GM21515 (cell line): ENCODE data around the gene LRP1-AS.

Experiments used
- ATAC-seq: cut with Tn5 transposase; IDR thresholded peaks from one replicate; pipeline ENCODE4 v1.9.1; 2021; ENCODE audit not compliant: unreplicated experiment

LRP1-AS gene

DNA sequence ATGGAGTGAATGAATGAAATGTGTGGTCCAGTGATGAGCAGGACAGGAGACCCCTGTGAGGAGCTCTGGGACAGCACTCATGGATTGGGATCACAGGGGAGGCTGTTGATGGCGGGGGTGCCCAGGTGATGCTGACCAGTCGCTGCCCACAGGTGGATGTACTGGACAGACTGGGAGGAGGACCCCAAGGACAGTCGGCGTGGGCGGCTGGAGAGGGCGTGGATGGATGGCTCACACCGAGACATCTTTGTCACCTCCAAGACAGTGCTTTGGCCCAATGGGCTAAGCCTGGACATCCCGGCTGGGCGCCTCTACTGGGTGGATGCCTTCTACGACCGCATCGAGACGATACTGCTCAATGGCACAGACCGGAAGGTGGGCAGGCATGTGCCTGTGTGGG lies 13.3 kb upstream of the LRP1-AS start:
- no peak for ATAC-seq

DNA sequence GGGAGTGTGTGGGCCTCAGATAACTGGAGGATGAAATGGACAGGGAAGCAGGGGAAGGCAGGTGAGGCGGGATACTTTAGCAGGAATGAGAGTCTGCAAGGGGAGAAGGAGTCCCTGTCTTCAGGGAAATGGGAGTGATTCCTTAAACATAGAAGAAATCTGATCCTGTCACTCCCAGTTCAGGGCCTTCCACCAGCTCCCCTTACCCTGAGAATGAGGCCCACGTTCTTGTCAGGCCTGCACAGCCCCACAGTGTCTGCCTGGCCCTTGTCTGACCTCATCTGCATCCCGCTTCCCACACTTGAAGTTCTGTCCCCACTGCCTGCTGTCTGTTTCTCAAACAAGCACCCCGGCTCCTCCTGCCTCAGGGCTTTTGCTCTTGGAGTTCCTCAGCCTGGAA lies 12.6 kb upstream of the LRP1-AS start:
- no peak for ATAC-seq

DNA sequence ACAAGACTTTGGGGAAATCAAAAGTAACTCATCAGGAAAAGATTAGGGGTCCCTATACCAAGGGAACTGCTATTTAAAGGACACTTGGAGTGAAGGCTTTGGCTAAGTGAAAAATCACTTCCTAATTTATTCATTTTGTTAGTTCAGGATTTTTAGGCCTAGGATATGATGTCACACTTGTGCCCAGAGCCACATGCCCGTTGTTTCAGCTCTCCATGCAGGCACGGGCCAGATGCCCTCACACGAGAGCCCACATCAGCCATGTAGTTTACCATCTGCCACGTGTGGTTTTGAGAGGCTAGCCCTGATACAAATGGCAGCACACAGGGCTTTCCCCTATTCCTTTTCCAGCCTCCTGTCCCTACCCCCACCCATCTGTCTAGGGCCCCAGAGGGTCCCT lies 11.9 kb upstream of the LRP1-AS start:
- ATAC-seq = no peak

DNA sequence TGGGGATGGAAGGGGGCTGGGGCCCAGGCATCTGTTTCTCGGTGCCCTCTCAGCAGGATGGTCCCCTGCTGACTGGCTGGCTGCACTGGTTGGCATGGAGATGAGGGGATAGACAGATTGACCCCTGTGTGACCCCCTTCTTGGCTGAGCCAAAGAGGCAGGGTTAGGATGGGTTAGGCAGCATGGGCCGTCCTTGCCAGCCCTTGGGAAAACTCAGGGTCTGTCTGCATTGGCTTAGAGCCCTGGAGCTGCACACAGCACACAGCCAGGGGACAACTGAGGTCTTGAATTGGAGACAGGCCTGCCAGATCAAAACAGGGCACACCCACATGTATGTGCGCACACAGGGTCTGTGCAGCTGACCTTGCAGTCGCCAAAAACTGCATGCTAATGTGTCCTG lies 11.2 kb upstream of the LRP1-AS start:
- no peak for ATAC-seq

DNA sequence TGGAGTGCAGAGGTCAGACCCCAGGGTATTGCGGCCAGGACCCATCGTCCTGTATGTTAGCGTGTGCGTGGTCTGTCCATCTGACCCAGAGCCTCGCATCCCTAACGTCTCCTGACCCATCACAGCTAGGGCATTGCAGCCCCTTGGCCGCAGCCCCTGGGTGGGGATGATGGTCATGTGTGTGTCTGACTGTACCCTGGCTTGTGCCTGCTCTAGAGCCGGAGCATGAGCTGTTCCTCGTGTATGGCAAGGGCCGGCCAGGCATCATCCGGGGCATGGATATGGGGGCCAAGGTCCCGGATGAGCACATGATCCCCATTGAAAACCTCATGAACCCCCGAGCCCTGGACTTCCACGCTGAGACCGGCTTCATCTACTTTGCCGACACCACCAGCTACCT lies 10.8 kb upstream of the LRP1-AS start:
- no peak for ATAC-seq

DNA sequence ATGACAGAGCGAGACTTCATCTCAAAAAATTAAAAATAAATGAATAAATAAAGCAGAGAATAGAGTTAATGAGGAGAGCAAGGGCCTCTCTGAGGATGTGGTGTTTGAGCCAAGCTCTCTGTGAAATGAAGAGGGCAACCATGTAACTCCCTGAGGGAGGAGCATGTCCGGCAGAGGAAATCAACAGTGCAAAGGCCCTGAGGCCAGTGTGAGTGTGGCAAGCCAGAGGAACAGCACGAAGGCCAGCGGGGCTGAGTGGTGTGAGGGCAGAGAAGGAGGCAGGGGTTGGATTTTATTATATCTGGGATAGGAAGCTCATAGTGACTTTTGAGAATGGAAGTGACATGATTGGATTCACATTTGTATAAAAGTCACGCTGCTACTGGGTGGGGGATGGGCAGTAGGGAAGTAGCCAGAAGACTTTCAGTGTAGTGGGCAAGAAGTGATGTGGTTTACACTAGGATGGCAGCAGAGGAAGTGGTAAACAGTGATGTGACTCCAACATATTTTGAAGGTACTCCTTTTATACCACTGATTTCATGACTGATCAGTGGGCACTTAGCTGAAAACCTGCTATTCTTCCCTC lies 10.3 kb upstream of the LRP1-AS start:
- ATAC-seq = no peak

DNA sequence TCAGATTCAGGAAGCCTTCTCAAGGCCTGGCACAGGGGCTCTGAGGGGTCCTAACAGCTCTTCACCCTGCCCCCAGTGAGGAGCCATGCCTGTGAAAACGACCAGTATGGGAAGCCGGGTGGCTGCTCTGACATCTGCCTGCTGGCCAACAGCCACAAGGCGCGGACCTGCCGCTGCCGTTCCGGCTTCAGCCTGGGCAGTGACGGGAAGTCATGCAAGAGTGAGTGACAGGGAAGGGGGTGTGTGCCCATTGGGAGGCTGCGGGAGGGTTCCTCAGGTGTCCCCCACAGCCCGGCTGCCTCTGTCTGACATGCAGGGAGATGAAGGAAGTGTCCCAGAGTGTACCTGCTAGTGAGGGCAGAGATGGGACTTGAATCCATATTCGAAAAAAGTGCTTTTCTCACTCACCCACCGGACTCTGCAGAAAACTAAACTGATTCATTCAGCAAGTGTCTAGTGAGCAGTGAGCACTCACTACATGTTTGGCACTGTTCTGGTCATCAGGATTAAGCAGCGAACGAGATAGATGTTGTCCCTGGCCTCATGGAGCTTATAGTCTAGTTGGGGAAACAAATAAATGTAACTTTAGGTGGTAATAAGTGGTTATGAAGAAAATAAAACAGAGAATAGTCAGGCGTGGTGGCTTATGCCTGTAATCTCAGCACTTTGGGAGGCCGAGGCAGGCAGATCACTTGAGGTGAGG lies 9.4 kb upstream of the LRP1-AS start:
- ATAC-seq = no peak

DNA sequence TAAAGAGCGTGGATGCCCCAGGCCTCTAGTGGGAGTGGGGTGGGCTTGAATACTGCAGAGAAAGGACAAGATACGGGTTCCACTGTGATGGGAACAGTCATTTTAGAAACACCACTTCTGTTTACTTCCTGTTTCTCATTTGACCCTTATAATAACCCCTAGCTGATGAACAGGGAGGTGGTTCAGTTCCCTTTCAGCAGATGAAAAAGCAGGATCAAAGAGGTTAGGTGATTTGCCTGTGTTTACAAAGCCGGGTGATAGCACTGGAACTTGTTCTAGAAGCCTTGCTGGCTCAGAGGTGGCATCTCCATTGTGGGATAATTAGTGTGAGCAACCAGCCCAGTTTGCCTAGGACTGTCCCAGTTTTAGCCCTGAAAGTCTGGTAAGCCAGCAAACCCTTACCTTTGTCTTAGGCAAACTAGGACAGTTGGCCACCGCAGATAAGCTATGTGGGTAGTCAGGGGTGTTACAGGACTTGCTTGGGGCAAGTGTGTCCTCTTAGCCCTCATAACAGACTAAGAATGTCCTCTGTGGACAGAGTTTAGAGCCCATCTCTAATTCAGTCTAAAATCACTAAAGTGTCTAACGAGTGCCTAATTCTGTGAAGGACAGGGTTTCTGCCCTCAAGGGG lies 7.5 kb upstream of the LRP1-AS start:
- no peak for ATAC-seq

DNA sequence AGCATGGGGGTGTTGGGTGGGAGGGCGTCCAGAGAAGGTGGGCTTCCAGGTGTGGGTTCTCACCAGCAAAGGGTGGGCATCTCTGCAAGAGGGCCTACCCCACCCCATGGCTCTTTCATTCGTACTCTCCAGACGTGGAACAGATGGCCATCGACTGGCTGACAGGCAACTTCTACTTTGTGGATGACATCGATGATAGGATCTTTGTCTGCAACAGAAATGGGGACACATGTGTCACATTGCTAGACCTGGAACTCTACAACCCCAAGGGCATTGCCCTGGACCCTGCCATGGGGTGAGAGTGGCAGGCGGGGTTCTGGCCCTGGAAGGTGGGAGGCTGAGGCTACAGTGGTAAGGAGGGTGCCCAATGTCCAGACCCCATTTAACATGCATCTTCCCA lies 6.7 kb upstream of the LRP1-AS start:
- ATAC-seq = no peak

DNA sequence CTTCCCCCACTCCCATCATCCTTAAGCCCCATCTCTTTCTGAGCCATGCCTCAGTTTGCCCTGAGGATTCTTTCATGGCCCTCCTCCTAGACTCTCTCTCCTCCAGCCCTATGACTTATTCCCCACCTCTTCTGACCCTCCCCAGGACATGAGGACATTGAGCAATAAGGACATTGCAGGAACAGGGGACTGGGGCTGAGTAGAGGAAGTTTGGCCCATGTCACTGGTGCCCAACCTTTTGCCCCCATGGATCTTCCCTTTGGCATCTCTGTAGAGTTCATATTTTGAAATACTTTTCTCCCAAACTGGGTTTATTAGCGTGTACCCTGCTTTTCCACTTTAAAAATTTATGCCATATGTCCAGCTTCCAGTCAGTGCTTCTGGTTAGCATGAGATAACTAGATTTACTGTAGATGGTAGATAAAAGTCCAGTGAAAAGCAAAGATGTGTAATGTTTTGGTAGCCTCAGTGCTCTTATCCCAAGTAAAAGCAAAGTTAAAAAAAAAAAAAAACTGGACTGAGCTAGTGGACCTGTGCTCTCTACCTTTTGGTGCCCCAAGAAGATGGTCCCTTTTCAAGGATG lies 6.1 kb upstream of the LRP1-AS start:
- ATAC-seq = no peak

DNA sequence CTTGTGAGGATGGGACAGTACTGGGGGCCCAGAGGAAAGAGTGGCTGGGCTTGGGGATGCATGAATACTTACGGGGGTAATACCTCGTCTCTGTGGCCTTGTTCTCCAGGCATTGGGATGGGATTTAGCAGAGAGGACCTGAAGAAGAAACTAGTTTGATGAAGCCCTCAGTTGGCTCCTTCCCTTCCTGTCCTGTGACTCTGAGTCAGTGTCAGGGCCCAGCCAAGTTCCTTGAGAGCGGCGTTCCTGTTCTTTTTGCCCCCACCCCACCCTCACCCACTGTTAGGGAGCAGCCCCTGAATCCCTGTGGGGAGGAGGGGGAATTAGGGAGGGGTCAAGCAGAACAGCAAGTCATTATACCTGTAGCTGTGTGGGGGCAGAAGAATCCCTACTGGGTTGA lies 5.2 kb upstream of the LRP1-AS start:
- ATAC-seq = no peak

DNA sequence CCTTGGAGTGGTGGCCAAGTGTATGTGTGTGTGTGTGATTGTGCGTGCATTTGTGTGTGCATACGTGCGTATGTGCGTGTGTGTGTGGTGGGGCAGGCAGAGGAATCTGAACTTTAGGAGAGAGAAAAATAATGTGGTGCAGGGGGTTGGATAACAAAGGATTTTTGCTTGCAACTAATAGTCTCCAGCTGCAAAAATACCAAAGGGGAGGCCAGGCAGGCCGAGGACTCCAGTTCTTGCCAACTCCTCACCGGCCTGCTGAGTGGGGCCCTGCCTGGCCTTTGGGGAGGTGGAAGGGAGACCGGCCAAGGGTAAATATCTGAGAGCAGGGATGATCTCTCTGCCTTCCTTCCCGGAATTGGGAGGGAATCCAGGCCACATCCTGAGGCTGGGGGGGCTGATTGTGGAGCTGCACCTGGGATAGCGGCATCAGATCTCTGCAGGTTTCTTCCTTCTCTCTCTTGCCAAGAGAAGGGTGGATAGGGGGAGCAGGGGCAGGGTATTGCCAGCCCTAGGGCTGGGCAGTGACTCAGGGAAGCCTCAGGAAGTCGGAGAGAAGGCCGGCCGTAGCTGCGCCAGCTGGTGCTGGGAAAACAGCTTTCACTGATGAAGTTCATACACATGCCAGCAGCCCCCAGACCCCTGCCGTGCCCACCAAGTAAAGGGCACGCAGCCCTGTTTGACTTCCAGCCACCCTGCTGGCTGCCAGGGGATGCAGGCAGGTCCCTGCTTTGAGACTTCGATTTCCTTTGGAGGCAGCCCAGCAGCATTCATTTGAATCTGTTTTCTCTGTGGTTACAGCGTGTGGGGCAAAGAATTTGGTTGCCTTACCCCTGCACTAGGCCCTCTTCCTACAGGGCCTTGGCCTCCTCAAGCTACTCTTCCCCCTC lies 4.6 kb upstream of the LRP1-AS start:
- ATAC-seq = no peak

DNA sequence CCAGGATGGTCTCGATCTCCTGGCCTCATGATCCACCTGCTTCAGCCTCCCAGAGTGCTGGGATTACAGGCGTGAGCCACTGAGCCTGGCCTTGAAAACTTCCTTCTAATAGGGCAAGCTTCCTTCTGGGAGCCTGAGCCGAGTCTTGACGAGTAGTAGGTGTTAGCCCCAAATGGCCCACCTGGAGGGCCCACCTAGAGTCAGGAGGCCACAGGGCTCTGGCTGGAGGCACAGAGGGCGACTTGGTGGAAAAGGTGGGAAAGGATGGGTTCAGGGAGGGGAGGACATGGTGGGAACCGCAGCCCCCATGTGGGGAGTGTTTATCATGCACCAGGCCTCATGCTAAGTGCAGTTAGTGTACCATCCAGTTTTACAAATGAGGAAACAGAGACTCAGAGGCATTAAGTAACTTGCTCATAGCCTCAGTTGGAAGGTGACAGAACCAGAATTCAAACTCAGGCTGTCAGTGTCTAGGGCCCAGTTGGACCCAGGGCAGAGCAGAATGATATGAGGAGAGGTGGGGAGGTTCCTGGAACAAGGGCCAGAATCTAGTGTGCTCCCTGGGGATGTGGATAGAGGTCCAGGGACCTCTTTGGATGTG lies 3.1 kb upstream of the LRP1-AS start:
- no peak for ATAC-seq

DNA sequence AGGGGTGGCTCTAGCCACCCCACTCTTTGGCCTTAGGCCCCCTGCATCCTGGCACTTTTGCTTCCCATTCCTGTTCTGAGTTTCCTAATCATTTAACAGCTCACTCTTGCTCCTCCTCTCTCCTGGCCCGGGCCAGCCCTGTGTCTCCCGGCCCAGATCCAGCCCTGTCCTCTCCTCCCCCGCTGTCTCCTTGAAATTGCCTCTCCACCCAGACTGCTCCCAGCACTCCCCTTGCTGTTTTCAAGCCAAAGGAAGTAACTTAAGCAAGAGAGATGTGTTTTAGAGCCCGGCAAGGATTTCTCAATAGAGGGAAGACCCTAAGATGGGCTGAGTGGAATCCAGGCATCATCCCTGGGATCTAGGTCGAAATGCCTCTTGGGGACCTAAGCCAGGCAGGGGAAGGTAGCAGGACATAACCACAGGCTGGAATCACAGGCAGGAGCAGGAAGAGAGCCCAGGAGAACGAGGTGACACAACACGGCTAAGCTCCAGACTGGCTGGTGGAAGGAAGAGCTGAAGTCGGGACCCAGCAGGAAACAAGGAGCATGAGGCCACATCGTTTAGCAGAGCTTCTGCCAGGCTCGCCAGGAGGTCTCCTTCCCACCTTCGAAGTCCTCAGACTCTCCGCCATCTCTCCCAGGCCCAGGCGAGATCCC lies 2.0 kb upstream of the LRP1-AS start:
- no peak for ATAC-seq

DNA sequence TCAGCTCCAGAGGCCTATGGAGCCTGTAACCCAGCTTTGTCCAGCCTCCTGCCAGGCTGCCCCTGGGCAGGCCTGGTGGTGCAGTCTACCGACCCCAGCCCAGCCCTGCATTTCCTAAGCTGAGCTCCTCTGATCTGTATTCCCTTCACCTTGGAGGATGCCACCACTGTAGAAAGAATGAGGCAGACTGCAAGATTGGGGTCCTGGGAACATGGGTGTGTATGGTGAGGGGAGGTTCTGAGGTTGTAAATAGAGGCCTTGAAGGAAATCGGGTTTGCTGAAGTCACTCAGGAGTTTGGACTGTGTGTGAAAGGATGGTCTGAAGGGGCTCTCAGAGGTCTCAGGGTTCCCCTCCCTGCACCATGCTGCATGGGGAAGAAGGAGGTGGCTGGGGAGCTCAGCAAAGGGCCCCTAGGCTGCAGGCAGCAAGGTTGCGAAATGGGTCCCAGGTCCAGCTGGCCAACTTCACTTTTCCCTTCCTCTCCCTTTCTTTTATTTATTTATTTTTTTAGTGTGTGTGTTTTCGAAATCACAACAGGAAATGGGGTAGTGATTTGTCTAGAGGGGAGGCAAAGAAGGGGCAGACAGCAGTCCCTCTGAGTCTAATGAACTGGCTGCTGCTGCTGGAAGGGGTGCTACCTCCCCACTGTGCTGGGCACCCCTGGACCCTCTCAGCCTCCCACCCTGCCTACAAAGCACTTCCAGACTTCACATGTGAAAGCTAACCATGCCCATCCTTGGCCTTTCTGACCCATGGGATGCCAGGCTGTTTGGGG lies 1.2 kb upstream of the LRP1-AS start:
- no peak for ATAC-seq

DNA sequence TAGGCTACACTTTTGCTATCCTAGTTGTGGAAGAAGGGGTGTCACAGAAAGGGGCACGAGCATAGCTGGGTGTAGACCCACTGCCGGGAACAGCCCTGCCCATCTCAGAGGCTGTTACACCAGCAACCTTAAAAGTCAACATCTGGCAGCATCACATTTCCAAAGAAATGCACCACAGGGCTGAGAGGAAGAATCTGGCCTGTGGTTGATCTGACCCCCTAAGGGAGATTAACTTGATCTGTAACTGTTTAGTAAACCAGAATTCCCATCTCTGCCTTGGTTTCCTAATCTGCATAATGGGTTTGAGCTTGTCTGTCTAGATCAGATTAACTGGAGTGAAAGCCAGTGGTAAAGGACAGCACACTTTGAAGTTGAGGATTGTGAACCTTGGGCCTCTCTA lies 1.3 kb downstream of the LRP1-AS start:
- no peak for ATAC-seq

DNA sequence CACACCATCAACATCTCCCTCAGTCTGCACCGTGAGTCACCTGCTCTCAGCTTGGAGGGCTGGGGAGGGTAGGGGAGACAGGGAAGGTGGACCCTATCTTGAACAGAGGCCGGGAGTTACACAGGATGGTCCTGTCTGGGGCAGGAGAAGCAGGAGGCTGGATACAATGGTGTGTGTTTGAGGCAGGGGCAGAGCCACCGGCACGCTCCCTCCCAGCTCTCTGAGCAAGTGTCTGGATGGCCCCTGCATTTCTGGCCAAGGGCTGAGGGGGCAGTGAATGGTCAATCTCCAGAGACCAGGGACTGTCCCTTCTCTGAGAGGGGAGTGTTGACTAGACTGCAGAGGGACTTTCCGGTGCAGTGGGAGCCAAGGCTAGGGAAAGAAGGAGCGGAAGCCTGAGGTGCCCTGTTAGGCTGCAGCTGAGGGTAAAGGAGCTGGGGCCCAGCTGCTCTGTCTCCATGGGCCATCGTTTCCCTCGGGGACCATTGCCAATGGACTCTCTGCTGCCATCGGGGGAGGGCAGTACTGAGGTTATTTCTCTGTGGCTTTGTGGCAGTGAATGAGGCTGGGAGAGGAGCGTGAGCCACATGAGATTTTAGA lies 1.9 kb downstream of the LRP1-AS start:
- no peak for ATAC-seq

DNA sequence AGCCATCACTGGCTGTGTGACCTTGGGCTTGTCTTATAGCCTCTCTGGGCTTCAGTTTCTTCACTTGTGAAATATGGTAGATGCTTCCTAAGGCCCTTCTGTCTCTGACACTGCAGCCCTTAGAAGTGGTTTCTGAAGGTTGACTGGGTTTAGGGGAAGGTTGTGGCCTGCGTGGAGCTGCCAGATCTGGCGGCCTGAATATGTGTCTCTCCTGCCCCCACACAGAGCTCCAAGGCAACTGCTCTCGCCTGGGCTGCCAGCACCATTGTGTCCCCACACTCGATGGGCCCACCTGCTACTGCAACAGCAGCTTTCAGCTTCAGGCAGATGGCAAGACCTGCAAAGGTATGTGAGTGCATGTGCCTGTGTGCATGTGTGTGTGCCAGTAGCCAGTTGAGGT lies 4.0 kb downstream of the LRP1-AS start:
- no peak for ATAC-seq

DNA sequence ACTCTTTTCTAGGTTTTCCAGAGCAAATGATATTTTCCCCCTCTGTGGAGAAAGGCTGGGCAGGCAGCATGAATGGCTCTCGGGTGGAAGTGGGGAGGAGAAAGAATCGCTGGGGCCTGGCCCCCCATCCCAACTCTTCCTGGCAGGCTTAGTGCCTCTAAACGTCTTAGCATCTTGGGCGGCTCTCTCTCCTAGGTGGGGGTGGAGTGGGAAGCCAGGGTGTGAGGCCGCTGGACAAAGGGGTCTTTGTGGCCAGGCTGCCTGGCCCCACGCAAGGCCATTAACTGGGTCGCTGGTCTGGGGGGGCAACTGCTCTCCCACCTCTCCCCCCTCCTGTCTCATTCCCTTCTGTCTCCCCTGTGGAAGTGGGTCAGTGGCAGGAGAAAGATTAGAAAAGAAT lies 4.7 kb downstream of the LRP1-AS start:
- no peak for ATAC-seq
